ENCODE results near the gene NAP1L4. TPM values are rescaled to one million over a fixed set of nuclear protein-coding genes. Genes with fewer than 3 reads are reported as not detected.

Gene NAP1L4
- total RNA-seq, 1 donor, result 121 TPM

- DNase-seq (ENCODE audit: low read depth), result no peak
- TF ChIP-seq CTCF (IDR thresholded peaks at IDR 0.05; ENCODE audit: insufficient read depth, low read depth, low read length), result no peak
- H3K4me3 ChIP-seq (ENCODE audit: low read depth, low read length), result no peak overlapping the region
Observed at GRCh38 chr11:2915473-2915872, 76.7 kb downstream of the NAP1L4 start.

GRCh38 chr11:2914455-2915195, 77.5 kb downstream of the NAP1L4 start:
- DNase-seq (ENCODE audit: low read depth), result no peak

GRCh38 chr11:2913776-2914175, 78.4 kb downstream of the NAP1L4 start:
- H3K4me3 ChIP-seq (ENCODE audit: low read depth, low read length), result no peak overlapping the region
- no peak for DNase-seq (ENCODE audit: low read depth)
- no peak for TF ChIP-seq CTCF (IDR thresholded peaks at IDR 0.05; ENCODE audit: insufficient read depth, low read depth, low read length)

More at GRCh38 chr11:2914455-2915195, 77.5 kb downstream of the NAP1L4 start:
- H3K4me3 ChIP-seq (ENCODE audit: low read depth, low read length), result no peak overlapping the region
- no peak for TF ChIP-seq CTCF (IDR thresholded peaks at IDR 0.05; ENCODE audit: insufficient read depth, low read depth, low read length)

GRCh38 chr11:2913019-2913431, 79.1 kb downstream of the NAP1L4 start:
- TF ChIP-seq CTCF (IDR thresholded peaks at IDR 0.05; ENCODE audit: insufficient read depth, low read depth, low read length), result no peak
- no peak overlapping the region for H3K4me3 ChIP-seq (ENCODE audit: low read depth, low read length)
- DNase-seq (ENCODE audit: low read depth), result peak; percentile 13

- no peak for TF ChIP-seq CTCF (IDR thresholded peaks at IDR 0.05; ENCODE audit: insufficient read depth, low read depth, low read length)
- DNase-seq (ENCODE audit: low read depth), result peak; percentile 54
- H3K4me3 ChIP-seq (ENCODE audit: low read depth, low read length), result no peak overlapping the region
Observed at GRCh38 chr11:2912498-2912897, 79.6 kb downstream of the NAP1L4 start.

- no peak overlapping the region for H3K4me3 ChIP-seq (ENCODE audit: low read depth, low read length)
- no peak for TF ChIP-seq CTCF (IDR thresholded peaks at IDR 0.05; ENCODE audit: insufficient read depth, low read depth, low read length)
- DNase-seq (ENCODE audit: low read depth), result no peak
Observed at GRCh38 chr11:2911785-2912391, 80.2 kb downstream of the NAP1L4 start.

Data from fibroblast of villous mesenchyme (primary cell).